DMS153 (cell line): ENCODE data around the gene DNAJC15.
"Not testable (repeated sequence)": the region's sequence is repeated elsewhere in the genome, so short reads cannot be mapped to it uniquely, and the experiment has no call there.

ENCODE experiments used
- DNase-seq: peaks from one replicate; lab custom pipeline; 2025; lab: John Stamatoyannopoulos, UW

The DNAJC15 gene

DNA sequence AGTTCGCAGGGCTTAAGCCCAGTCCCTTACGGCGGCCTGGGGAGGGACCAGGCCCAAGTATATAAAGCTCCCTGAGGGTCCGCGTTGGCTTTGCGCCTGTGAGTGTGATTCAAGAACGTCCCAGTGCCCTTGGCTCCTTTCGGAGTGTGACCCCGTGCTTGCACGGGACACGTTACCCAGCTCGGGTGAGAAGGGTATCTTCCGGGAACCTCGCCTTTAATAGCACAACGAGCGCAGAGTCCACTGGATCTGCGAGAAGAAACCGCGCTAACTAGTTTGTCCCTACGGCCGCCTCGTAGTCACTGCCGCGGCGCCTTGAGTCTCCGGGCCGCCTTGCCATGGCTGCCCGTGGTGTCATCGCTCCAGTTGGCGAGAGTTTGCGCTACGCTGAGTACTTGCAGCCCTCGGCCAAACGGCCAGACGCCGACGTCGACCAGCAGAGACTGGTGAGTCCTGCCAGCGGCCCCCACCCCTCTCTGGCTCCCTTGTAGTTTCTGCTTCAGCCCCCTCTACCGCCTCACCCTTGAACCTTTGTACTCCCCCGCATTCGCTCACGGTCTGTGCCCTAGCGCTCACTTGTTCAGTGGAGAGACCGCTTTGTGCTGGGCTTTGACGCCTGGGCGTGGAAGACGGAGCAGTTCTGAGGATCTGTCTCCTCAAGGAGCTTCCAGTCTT, at the start of gene DNAJC15:
TSS of gene DNAJC15 (plus strand) at position 298 of the 675 bp plus-strand sequence. CDS start at position 339, 41 bp downstream.
- DNase-seq, result no peak

DNA sequence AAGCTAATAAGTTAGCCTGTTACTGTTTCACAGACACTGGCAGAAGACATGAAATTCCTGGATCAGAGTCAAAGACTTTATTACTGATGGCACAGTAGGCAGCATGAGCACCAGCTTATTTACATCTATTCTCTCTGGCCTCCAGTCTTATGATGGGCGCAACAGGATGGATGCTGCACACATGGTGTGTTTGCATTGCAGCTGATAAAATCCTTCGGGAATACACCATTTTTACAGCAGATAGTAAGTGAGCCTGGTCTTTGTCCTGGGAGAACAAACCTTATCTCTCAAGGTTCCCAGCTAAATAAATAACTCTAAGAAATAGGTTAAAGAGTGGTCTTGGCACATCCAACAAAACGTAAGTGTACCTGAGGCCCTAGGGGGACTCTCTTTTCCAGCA, 47.3 kb upstream of the DNAJC15 start:
- no peak for DNase-seq

DNA sequence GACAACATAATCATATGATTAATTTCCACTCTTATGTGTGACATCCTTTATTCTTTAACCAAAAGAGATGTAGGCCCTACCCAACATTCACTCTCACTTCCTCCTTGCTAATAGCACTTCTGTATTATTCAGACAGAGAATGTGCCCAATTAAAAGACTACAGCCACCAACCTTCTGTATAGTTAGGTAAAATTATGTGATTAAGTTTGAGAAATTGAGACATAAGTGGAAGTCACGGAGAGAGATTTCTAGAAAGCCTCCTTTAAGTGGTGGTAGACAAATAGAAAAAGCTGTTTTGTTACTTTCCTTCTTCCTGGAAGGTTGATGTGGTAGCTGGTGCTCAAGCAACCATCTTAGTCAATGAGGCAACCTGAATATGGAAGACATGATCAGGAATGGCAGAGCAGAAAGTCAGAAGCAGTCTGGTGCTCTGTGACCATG, 46.1 kb upstream of the DNAJC15 start:
- DNase-seq, result no peak

DNA sequence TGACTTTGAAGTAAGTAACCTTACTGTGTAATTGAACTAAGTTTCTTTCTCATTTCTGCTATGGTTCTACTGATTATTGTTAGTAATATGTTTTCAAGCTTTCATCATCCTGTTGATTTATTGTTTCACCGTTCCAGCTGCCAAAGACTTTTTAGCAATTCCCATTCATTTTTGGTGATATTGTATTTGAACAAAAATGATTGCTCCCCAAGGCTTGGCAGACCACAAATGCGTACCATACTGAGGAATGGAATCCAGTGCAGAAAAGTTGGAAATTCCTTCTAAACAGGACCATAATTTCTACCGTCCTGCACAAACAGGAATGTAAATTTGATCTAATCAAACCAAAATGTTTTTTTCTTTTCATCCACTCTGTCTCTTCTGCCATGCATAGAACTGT, 42.1 kb upstream of the DNAJC15 start:
- DNase-seq, result no peak

DNA sequence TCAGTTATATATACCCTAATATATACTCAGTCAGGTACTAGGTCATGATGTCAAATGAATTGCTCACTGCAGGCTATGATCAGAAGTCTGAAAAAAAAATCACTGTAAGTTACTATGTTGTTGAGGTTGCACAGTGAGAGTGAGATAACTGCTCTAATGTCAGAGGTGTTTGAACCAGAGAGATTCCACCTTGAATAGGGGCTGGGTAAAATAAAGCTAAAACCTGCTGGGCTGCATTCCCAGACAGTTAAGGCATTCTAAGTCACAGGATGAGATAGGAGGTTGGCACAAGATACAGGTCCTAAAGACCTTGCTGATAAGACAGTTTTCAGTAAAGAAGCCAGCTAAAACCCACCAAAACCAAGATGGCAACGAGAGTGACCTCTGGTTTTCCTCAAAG, 41.5 kb upstream of the DNAJC15 start:
- DNase-seq, result no peak

DNA sequence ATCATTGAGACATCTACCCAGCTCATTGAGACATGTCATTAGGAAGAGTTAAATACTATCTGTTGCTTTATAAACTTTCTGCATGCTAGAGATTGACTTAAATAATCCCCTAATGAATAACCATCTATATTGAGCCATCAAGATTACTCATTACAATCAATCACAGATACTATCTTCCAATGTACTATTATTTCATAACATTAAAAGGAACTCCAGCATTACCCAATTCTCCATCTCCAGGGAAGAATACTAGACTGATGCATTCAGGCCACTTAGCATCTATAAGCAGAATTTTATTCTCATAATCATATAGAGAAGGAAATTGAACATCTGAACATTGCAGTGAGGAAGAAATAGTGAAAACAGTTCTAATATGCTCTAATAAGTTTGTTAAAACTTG, 39.4 kb upstream of the DNAJC15 start:
- DNase-seq, result no peak

GRCh38 chr13:42984691-42985090, 38.7 kb upstream of the DNAJC15 start:
- no peak for DNase-seq

DNA sequence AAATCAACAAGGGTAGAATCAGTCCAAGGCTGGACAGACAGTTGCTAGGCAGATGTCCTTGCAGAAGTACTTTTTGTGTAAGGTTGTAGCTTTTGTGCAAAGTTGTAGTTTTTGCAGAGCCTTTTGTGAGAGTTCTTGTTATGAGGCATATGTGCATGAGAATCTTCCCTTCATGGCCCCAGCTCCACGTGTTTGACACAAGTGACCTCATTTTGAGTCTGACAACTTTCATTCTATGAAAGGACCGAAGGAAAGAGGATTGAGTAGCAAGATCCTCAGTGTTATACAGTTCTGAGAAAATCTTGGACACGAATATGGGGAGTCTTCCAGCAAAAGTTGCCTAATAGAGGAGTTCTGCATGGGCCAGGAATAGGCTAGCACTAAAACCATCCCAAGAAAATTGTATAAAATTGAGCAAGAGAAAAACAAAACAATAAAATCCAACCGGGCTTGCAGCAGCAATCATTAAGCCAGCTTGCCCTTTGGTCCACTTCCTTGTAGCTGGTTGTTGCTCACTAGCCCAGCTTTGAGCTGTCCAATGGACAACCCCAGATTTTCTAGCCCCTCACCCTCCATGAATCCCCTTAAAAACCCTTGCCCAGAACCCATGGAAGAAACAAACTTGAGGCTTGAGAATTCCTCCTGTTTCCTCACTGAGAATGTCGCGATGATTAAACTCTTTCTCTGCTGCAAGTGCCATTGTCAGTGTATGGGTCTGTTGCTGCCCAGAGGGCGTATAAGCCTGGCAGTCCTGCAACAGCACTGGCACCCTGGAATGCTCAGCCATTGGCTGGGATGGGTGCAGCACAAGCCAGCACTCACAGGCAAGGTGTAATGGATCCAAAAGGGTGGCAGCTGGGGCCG, 37.8 kb upstream of the DNAJC15 start:
- no peak for DNase-seq

- DNase-seq, result no peak
Measured at GRCh38 chr13:42986176-42986574, 37.2 kb upstream of the DNAJC15 start.

DNA sequence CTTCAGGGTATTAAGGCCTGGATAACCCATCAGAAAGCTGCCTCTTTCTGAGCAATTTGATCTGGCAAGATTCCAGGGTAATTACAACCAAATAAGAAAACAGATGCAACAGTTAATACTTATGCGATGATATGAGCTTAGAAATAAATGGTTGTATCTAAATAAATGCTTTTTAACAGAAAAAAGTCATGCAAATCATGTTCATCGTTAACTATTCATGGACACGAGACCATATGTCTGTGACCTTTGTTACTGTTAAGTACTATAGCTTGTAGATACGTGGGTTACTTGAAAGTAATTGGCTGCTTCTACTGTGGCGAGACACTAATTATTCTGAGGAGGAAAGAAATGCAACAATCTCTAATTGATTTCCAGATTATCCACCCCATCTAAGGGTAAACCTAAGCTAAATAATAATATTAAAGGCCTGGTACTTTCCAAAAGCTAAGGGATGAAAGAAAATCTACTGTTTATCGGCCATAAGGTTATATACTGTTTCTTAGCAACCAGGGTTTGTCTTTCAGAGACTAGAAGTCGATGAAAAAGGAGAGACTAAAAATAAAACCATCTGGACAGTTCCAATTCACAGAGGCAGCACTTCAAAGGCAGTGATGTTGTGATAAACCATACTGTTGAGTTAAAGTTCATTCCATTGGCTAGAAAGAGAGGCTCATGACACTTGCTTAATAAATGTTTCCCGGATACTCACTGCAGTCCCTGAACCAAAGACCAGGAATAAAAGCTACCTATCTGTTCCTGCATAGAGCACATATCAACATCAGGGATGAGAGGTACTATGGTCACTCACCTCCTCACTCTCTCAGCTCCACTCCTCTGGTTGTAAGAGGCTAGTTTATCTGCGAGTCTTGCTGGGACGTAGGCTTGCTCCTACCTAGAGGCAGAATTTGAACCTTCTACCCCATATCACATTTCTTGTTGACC, 32.8 kb upstream of the DNAJC15 start:
- peak; percentile 49 for DNase-seq

DNA sequence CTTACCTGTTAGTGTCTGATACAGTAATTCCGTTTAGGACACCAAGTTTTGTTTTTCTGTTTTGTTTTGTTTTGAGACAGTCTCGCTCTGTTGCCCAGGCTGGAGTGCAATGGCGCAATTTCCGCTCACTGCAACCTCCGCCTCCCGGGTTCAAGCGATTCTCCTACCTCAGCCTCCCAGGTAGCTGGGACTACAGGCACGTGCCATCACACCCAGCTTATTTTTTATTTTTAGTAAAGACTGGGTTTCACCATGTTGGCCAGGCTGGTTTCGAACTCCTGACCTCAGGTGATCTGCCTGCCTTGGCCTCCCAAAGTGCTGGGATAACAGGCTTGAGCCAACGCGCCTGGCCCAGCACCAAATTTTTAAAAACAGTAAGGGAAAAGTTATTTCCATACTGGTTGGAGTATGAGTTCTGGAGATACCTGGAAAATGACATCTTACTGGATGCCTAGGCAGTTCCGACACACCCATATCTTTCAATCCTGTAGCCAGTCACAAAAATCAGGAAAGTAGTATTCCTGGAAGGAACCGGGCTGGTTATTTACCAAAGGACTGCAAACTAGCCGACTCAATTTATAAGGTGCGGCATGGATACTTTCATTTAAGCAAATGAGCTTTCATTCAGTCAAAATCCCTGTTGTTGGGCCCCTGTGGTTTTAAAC, 32.0 kb upstream of the DNAJC15 start:
- not testable (repeated sequence) for DNase-seq

- no peak for DNase-seq
Measured at GRCh38 chr13:42991898-42992763, 31.3 kb upstream of the DNAJC15 start, which contains the start of gene EPSTI1. TSS of gene EPSTI1 (minus strand) at chr13:42992241. CDS start at chr13:42992165, 76 bp downstream.

DNA sequence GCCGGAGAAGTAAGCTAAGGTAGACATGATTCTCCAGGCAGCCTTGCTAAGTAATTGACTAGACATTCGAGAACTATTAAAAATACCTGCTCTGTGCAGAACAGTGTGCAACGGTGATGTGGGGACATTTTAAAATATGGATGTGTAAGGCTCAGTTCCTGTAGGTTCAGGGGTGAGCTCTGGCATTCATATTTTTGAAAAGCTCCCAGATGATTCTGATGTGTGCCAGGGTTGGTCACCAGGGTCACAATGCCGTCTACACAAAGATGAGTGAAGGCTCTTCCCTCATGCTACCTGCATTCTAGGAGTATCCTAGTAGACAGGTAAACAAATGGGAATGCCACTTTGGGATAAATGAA, 30.6 kb upstream of the DNAJC15 start:
- no peak for DNase-seq

DNA sequence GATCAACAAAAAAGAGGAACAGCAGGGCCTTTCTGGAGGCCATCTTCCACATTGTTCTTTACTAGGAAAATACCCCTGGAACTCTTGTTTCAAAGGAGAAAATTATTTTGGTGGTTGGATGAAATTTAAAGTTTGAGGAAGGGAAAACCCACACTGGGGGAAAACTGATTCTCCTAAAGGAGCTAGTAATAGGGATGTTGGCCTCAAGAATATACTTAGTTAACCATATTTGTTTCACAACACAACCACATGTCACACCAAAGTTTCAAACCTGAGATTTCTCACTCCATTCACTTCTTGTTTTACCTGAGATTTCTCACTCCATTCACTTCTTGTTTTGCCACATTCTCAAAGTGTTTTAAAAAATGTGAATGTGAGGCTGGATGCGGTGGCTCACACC, 28.5 kb upstream of the DNAJC15 start:
- no peak for DNase-seq

DNA sequence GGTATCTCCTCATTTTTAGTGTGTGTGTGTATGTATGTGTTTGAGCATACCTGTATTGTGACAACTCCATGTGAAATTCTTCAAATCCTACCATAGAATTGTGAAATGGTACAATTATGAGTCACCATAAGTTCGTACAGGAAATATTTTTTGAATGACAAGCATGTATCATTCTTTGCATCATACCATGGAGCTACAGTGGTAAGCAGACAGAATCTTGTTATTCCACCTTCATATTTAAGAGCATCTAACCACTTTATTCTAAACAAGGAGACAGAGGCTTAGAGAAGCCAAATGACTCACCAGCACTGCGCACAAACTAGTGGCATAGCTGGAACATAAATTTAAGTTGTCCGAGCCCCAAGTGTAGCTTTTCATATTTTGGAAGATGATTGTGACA, 26.8 kb upstream of the DNAJC15 start:
- no peak for DNase-seq

GRCh38 chr13:42997381-42997780, 26.0 kb upstream of the DNAJC15 start:
- DNase-seq, result no peak

- no peak for DNase-seq
Measured at GRCh38 chr13:42999491-42999890, 23.9 kb upstream of the DNAJC15 start.

GRCh38 chr13:43000676-43001075, 22.7 kb upstream of the DNAJC15 start:
- no peak for DNase-seq

DNA sequence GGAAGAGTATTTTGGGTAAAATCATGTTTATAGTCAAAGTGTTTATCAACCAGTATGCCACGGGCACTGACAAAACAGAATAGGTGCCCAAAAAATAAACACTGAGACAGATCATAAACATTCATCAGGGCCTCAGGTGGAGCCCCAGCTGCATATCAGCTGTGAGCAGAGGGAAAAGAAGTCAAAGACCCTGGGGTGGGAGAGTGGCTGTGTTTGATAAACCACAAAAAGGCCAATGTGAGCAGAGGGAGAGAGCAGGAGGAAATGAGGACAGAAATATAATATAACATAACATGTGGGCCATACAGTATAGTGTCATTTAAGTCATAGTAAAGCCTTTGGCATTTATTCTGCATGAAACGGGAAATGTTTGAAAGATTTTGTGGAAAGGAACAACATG, 21.4 kb upstream of the DNAJC15 start:
- DNase-seq, result no peak

DNA sequence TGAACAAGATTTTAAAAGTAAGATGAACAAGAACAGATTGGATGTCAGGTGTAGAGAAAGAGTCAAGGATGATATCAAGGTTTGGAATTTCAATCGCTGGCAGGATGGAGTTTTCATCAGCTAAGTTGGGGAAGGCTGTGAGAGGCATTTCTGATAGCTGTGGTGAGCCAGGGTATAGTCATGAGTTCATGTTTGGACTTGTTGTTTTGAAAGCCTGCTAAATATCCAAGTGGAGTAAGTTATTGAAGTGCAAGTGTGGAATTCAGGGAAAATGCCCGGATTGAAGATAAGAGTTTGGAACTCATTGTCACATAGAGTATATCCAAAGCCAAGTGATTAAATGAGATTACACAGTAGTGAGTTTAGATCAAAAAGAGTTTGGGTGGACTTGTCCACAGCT, 20.4 kb upstream of the DNAJC15 start:
- no peak for DNase-seq

DNA sequence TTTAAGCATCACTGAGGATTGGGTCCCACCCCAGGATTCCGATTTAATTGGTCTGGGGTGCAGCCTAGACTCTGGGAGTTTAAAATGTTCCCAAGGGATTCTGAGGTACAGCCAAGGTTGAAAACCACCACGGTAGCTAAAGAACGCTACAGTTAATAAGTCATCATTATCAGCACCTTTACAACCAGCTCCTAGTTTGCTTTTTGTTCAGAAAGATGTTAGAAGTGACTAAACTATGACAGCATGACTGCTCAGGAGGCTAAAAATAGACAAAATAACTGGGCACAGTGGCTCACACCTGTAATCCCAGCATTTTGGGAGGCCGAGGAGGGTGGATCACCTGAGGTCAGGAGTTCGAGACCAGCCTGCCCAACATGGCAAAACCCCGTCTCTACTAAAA, 19.7 kb upstream of the DNAJC15 start:
- DNase-seq, result no peak
